A549 (cell line): Measurements from ENCODE around the gene MGST2.

Experiments
- CTCF ChIP-seq: fragments of >200 bp; sonication (Bioruptor Twin); formaldehyde crosslinking; IDR thresholded peaks from 3 replicates; pipeline ENCODE4 v1.5.1; 2016
- EP300 ChIP-seq, 2 experiments: fragments of >200 bp; sonication (Bioruptor Twin); formaldehyde crosslinking; IDR thresholded peaks; 2 replicates in 1 of 2; 3 replicates in 1 of 2; pipeline ENCODE4 v1.6.1; 2016 to 2017

- no peak for TF ChIP-seq EP300 (IDR thresholded peaks at IDR 0.05)
- no peak for TF ChIP-seq CTCF
These were observed 34.6 kb upstream of the MGST2 start for GRCh38 chr4:139630991-139631390.
